Gastrocnemius medialis (tissue), 4 donors: ENCODE results near the gene RPA3.

Source experiments
- CTCF ChIP-seq, 5 experiments: fragments of 450-650 bp in 3 of 5; fragments of 200-600 bp in 2 of 5; sonication (generic) in 2 of 5; IDR thresholded peaks in 4 of 5; conservative IDR thresholded peaks in 1 of 5; 1 replicate in 4 of 5; 2 replicates in 1 of 5; pipeline ENCODE4 v1.5.1; 2016 to 2019; ENCODE audit warnings: antibody characterized with exemption in 5 of 5, mild to moderate bottlenecking in 3 of 5, moderate library complexity in 3 of 5
- POLR2A ChIP-seq, 2 donors: fragments of 450-650 bp; IDR thresholded peaks; one replicate each; pipeline ENCODE4 v1.6.1; 2017; ENCODE audit warnings: antibody characterized with exemption in 2 of 2, mild to moderate bottlenecking in 2 of 2, moderate library complexity in 2 of 2

GRCh38 chr7:7745258-7745657 lies 26.9 kb upstream of the RPA3 start:
- TF ChIP-seq CTCF (IDR thresholded peaks at IDR 0.05 in 4 of 5, conservative IDR thresholded peaks at IDR 0.05 in 1 of 5) (no peak), POLR2A (IDR thresholded peaks at IDR 0.05) (no peak)
